WTC11 (cell line): ENCODE results near the gene PSMA7. TPM values are rescaled to one million over a fixed set of nuclear protein-coding genes. Genes with fewer than 3 reads are reported as not detected.

Experiments used
- ATAC-seq: fragments of 200-7000 bp; cut with Tn5 transposase; 2 replicates; pipeline ENCODE4 v1.10.0; 2021; ENCODE audit warnings: mild to moderate bottlenecking, moderate library complexity
- CTCF ChIA-PET: fragments of 300-600 bp; sonication (Branson Sonifier 250); formaldehyde crosslinking; loops from one replicate; lab custom pipeline; 2021; ENCODE audit warnings: antibody characterized with exemption; lab: Charles Lee
- POLR2A ChIA-PET: fragments of 350-600 bp; sonication (Branson Sonifier 250); formaldehyde crosslinking; loops from one replicate; lab custom pipeline; 2021; ENCODE audit warnings: antibody characterized with exemption; lab: Charles Lee
- DNase-seq: peaks from one replicate; pipeline ENCODE4 v3.0.0; 2021; ENCODE audit warnings: low spot score
- H3K27ac Mint-ChIP-seq: 2 replicates; pipeline ENCODE4 v1.8.0; 2021; ENCODE audit warnings: mixed read lengths
- H3K27me3 Mint-ChIP-seq: 2 replicates; pipeline ENCODE4 v1.8.0; 2021; ENCODE audit warnings: low read depth, mild to moderate bottlenecking, moderate library complexity, mixed read lengths
- H3K36me3 Mint-ChIP-seq: 2 replicates; pipeline ENCODE4 v1.8.0; 2021; ENCODE audit warnings: mixed read lengths
- H3K4me1 Mint-ChIP-seq: 2 replicates; pipeline ENCODE4 v1.8.0; 2022; ENCODE audit warnings: mixed read lengths
- H3K4me3 Mint-ChIP-seq: 2 replicates; pipeline ENCODE4 v1.8.0; 2021; ENCODE audit warnings: mild to moderate bottlenecking, moderate library complexity, mixed read lengths
- H3K9me3 Mint-ChIP-seq: 2 replicates; pipeline ENCODE4 v1.8.0; 2021; ENCODE audit warnings: mixed read lengths
- AFF4 ChIP-seq: sonication (generic); formaldehyde crosslinking; IDR thresholded peaks from 2 replicates; pipeline ENCODE4 v1.8.1; 2023; ENCODE audit warnings: mild to moderate bottlenecking, missing genetic modification reagents, borderline replicate concordance
- ATF3 ChIP-seq: sonication (generic); formaldehyde crosslinking; conservative IDR thresholded peaks from 2 replicates; pipeline ENCODE4 v1.8.1; 2022; ENCODE audit warnings: mild to moderate bottlenecking, missing genetic modification reagents
- E2F5 ChIP-seq: sonication (generic); formaldehyde crosslinking; IDR thresholded peaks from 2 replicates; pipeline ENCODE4 v1.8.1; 2022; ENCODE audit warnings: mild to moderate bottlenecking, moderate library complexity, missing genetic modification reagents
- IRF1 ChIP-seq: sonication (generic); formaldehyde crosslinking; IDR thresholded peaks from 2 replicates; pipeline ENCODE4 v1.8.0; 2023; ENCODE audit warnings: missing genetic modification reagents
- NR2C2 ChIP-seq: sonication (generic); formaldehyde crosslinking; IDR thresholded peaks from 2 replicates; pipeline ENCODE4 v1.8.0; 2022; ENCODE audit warnings: mild to moderate bottlenecking, missing genetic modification reagents
- OVOL2 ChIP-seq: fragments of 250-450 bp; sonication (Bioruptor Pico); IDR thresholded peaks from 2 replicates; pipeline ENCODE4 v1.9.0; 2021; ENCODE audit warnings: mild to moderate bottlenecking, borderline replicate concordance
- TEAD1 ChIP-seq: sonication (generic); formaldehyde crosslinking; IDR thresholded peaks from 2 replicates; pipeline ENCODE4 v1.8.0; 2022; ENCODE audit warnings: mild to moderate bottlenecking, missing genetic modification reagents
- ZNF263 ChIP-seq: sonication (generic); formaldehyde crosslinking; IDR thresholded peaks from 2 replicates; pipeline ENCODE4 v1.8.1; 2022; ENCODE audit warnings: low read depth, mild to moderate bottlenecking, moderate library complexity, missing genetic modification reagents
- ZNF532 ChIP-seq: fragments of 250-450 bp; sonication (Bioruptor Pico); IDR thresholded peaks from 2 replicates; pipeline ENCODE4 v1.9.0; 2021; ENCODE audit warnings: mild to moderate bottlenecking, borderline replicate concordance
- total RNA-seq: library from RNA; stranded (reverse); gene quantifications from 3 replicates; pipeline ENCODE4 v1.2.3, GENCODE V29; 2021
- TF ChIP-seq, protein P1 (sequence below): sonication (generic); formaldehyde crosslinking; IDR thresholded peaks from 2 replicates; pipeline ENCODE4 v1.8.0; 2023; ENCODE audit warnings: mild to moderate bottlenecking, missing genetic modification reagents
- TF ChIP-seq, protein P2 (sequence below): sonication (generic); formaldehyde crosslinking; IDR thresholded peaks from 2 replicates; pipeline ENCODE4 v1.8.1; 2022; ENCODE audit warnings: mild to moderate bottlenecking, missing genetic modification reagents, moderate library complexity, borderline replicate concordance

Gene PSMA7
- total RNA-seq, 1 experiment from 2014 or later, result 364 TPM

- TF ChIP-seq, protein P1, sequence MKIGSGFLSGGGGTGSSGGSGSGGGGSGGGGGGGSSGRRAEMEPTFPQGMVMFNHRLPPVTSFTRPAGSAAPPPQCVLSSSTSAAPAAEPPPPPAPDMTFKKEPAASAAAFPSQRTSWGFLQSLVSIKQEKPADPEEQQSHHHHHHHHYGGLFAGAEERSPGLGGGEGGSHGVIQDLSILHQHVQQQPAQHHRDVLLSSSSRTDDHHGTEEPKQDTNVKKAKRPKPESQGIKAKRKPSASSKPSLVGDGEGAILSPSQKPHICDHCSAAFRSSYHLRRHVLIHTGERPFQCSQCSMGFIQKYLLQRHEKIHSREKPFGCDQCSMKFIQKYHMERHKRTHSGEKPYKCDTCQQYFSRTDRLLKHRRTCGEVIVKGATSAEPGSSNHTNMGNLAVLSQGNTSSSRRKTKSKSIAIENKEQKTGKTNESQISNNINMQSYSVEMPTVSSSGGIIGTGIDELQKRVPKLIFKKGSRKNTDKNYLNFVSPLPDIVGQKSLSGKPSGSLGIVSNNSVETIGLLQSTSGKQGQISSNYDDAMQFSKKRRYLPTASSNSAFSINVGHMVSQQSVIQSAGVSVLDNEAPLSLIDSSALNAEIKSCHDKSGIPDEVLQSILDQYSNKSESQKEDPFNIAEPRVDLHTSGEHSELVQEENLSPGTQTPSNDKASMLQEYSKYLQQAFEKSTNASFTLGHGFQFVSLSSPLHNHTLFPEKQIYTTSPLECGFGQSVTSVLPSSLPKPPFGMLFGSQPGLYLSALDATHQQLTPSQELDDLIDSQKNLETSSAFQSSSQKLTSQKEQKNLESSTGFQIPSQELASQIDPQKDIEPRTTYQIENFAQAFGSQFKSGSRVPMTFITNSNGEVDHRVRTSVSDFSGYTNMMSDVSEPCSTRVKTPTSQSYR (CRISPR knock-in tag), result no peak
- TF ChIP-seq OVOL2 (CRISPR knock-in tag) (no peak), ZNF532 (CRISPR knock-in tag) (no peak)
These were observed 40.4 kb upstream of the PSMA7 start (continued) for GRCh38 chr20:62183426-62184142.

DNA sequence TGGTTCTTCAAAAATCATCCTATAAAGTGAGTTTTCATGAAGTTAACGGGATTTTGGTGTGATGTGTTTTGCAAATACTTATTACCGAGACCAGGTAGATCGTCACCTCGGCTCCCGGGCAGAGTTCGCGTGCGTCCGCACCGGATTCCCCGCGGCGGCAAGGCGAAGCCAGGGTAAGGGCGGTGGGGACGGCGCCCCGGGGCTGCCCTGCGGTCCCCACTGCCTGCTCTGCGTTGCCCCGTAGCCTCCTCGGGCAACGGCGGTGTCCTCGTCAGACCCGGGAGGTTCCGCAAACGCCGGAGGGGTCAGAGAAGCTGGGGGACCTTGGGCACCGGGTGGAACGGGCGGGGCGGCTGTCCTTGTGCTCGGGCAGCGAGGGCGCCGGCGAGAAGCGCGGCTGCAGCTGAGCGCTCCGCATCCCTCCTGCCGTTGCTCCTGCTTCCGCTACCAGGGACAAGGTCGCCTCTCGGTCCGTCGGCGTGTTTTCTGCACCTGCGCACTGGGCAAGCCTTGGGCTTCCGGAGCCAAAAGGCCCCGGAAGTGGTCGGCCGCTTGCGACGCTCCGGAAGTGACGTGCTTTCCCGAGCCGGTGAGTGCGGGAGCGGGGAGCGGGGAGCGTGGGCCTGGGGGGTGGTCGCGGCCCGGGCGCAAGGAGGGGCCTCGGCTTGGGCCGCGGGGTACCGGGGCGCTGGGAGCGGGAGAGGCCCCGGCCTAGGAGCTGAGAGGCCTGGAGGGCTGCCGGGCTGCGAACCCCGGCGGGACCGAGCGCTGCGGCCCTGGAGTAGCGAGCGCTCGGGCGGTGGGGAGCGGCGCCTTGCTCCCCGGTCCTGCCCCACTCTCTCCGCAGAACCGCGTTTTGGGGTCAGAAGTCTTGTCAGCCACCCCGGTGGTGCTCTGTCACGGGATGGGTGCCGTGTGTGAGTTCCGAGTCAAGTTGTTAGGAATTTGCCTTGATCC lies 39.6 kb upstream of the PSMA7 start, which contains the start of gene MTG2:
Gene MTG2, plus strand, starts transcription at position 560 of the 957 bp plus-strand sequence. CDS start 10,393 bp downstream, outside the sequence.
- Mint-ChIP-seq H3K27ac (peak within 1 kb of the TSS; percentile 92), H3K4me3 (peak within 1 kb of the TSS; percentile 90), H3K27me3 (no peaks in the 10 kb centered on the region; the same call in 1 of the 2 replicates), H3K36me3 (peaks cover 4% of the 10 kb centered on the region), H3K9me3 (no peaks in the 10 kb centered on the region), H3K4me1 (peaks cover 16% of the 10 kb centered on the region)
- ChIA-PET POLR2A (no interaction called here), CTCF (no interaction called here)
- DNase-seq (peak; percentile 93), ATAC-seq (peak; percentile 96)
- TF ChIP-seq, protein P2, sequence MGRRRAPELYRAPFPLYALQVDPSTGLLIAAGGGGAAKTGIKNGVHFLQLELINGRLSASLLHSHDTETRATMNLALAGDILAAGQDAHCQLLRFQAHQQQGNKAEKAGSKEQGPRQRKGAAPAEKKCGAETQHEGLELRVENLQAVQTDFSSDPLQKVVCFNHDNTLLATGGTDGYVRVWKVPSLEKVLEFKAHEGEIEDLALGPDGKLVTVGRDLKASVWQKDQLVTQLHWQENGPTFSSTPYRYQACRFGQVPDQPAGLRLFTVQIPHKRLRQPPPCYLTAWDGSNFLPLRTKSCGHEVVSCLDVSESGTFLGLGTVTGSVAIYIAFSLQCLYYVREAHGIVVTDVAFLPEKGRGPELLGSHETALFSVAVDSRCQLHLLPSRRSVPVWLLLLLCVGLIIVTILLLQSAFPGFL, result 0 out of 2 replicates have a peak, but pooled peaks have one; percentile 44
- peak; percentile 73 for TF ChIP-seq NR2C2
- no peak for TF ChIP-seq ZNF532 (CRISPR knock-in tag)
- TF ChIP-seq E2F5 (CRISPR knock-in tag), result peak; percentile 68; the same call in 1 of the 2 replicates
- no peak for TF ChIP-seq ZNF263
- TF ChIP-seq ATF3 (CRISPR knock-in tag), result no peak
- TF ChIP-seq AFF4 (CRISPR knock-in tag), result 0 out of 2 replicates have a peak, but pooled peaks have one; percentile 43
- 0 out of 2 replicates have a peak, but pooled peaks have one; percentile 23 for TF ChIP-seq IRF1 (CRISPR knock-in tag)
- TF ChIP-seq TEAD1 (CRISPR knock-in tag), result peak; percentile 38; the same call in 1 of the 2 replicates
